Erythroblast (primary cell): ENCODE measurements around the gene DPH3.

Source experiments
- DNase-seq, 2 experiments: peaks; one replicate each; lab custom pipeline; 2025; lab: John Stamatoyannopoulos, UW
- GATA1 ChIP-seq: IDR thresholded peaks from 2 replicates; pipeline ENCODE4 v1.6.1; 2011; ENCODE audit warnings: low read depth, mild to moderate bottlenecking, control low read depth, low read length, moderate library complexity
- POLR2A ChIP-seq: IDR thresholded peaks from 2 replicates; pipeline ENCODE4 v1.6.1; 2011; ENCODE audit warnings: mild to moderate bottlenecking, low read length

The DPH3 gene

DNA sequence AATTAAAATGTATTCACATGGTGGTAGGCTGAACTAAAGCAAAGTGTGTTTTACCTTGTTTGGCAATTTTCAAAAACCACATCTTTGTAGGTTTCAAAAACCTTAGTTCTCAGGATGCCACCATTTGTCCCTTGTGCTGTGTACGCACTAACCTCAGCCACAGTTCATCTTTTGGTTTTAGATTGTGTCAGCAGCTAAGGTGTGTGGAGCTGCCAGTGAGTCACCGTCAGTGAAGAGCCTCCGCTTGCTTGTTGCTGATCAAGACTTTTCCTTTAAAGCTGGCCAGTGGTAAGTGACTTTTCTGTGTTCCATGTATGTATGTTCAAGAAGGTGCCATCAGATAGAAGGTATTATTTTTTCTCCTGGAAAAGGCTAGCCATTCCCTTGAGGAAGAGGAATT, 21.4 kb upstream of the DPH3 start:
- TF ChIP-seq POLR2A (no peak), GATA1 (no peak)
- DNase-seq: peak in 1 of 2 experiments; percentile 13

DNA sequence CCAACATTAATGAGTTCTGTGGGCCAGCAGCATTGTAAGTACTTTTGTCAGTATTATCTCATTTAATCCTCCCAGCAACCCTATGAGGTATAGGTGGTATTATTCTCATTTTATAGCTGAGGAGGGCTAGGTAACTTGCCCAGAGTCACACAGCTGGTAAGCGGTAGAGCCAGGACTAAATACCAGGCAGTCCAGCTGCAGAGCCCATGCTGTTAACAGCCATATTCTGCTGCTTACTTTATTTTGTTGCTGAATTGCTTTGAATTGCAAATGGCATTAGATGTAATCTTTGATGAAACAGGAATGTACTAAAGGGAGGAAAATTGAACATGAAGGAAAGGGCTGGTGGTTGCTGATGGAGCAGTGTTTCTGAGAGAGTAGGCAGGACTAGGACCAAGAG, 19.9 kb upstream of the DPH3 start:
- no peak for DNase-seq
- no peak for TF ChIP-seq GATA1
- no peak for TF ChIP-seq POLR2A

DNA sequence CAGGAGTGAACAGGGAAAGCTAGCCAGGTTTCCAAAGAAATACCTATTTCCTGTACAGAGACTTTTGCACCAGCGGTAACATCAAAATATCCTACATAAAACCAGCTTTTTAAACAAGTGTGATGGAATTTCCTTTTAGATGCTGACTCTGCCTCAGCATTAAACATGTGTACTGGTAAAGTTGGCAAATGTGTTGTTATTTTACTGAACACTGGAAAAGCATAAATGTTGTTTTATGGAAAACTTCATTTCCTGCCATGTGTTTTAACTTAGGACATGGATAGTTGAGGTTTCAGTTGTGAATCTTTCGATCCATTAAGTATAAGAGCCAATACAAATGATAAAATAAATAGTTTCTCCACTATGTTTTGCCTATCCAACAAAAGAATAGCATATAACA, 15.9 kb upstream of the DPH3 start:
- TF ChIP-seq GATA1 (no peak), POLR2A (no peak)
- no peak for DNase-seq

DNA sequence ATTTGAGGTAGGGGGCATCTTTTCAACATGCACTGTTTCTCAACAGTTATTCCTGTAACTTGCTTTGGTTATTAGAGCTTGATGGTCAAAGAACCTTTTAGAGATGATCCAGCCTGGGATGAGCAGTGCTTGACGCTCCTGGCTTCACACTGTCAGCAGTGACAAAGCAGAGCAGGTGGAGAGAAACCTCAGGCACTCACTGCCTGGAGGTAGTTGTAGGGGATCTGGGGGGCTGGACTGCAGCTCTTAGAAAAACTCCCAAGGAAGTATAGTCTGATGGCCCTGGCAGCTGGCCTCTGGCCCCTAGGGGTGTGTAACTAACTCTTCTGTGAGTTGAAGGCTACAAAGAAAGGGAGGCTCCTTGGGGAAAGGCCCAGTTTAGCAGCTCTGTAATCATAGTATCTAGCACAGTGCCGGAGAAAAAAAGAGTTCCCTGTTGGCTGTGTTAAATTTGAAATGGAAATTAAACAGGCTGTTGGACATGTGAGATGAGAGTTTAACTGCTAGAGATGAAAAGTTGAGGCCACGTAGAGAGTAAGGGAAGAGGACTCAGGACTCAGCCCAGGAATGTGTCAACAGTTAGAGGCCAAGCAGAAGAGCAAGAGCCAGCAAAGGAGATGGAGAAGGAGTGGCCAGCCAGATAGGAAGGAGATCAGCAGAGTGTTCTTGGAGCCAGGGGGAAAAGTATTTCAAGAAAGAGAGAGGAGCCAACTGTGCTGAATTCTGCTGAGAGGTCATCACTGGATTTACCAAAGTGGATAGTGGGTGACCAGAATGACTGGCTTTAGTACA, 14.5 kb upstream of the DPH3 start:
- no peak for DNase-seq
- TF ChIP-seq GATA1: no peak
- no peak for TF ChIP-seq POLR2A

- no peak for TF ChIP-seq GATA1
- no peak for TF ChIP-seq POLR2A
- DNase-seq: no peak
Measured at GRCh38 chr3:16277471-16277870, 12.7 kb upstream of the DPH3 start.

GRCh38 chr3:16273867-16274266, 9.1 kb upstream of the DPH3 start:
- no peak for DNase-seq
- no peak for TF ChIP-seq GATA1
- no peak for TF ChIP-seq POLR2A

GRCh38 chr3:16272588-16272987, 7.8 kb upstream of the DPH3 start:
- TF ChIP-seq POLR2A (no peak), GATA1 (no peak)
- no peak for DNase-seq

DNA sequence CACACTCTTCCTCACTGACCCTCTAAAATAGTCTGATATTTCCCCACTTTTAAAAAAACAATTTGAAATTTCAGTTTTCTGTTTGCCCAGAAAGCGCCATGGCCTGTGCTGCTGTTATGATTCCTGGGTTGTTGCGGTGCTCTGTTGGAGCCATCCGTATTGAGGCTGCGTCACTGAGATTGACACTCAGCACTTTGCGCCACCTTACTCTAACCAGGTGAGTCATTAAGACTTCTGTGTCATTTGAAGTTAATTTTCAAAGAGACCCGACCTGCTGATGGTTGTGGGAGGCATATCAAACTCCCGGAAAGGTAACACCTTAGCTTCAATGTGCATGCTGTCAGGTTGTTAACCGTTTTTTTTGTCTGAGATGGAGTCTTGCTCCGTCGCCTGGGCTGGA, 6.1 kb upstream of the DPH3 start:
- no peak for DNase-seq
- TF ChIP-seq GATA1 (no peak), POLR2A (no peak)

DNA sequence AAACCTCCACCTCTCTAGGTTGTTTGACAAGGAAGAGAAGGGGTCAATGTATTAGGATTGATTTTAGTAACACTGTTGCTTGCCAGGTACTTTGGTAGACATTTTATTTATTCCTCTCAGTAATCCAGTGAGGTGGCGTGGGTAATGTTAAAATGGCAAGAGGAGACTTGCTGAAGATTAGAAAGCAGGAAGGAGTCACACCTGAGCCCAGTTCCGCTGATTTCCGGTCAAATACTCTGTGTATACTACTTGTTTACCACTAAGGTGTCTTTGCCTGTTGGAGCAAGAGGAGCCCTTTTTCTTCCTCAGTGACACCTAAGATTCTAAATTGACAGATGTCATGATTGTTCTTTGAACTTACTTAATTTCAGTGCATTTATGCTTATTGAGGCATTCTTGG, 2.0 kb upstream of the DPH3 start:
- TF ChIP-seq GATA1: no peak
- TF ChIP-seq POLR2A: no peak
- DNase-seq: no peak

DNA sequence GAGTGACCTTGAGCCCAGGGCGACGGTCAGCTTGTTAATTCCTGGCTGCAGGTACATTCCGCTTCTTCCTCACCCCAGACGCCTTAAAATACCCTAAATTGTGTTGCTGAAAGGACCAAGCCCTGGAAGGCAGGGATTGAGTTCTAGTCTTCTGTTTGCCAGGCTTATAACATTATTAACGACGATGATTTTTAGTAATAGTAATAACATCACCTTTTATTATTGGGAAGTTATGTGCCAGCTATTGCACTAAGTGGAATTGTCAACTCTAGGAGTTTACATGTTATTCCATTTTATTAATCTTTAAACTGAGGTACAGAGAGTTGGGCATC, 678 bp upstream of the DPH3 start:
- TF ChIP-seq POLR2A: no peak
- no peak for TF ChIP-seq GATA1
- no peak for DNase-seq

GRCh38 chr3:16264174-16264707, 502 bp downstream of the DPH3 start:
- TF ChIP-seq POLR2A: no peak
- no peak for TF ChIP-seq GATA1
- no peak for DNase-seq

- TF ChIP-seq POLR2A (no peak), GATA1 (no peak)
- DNase-seq: no peak
Measured at GRCh38 chr3:16262174-16262573, 2.6 kb downstream of the DPH3 start.

GRCh38 chr3:16260046-16260445, 4.7 kb downstream of the DPH3 start:
- TF ChIP-seq GATA1: no peak
- TF ChIP-seq POLR2A: no peak
- no peak for DNase-seq

GRCh38 chr3:16258866-16259265, 5.9 kb downstream of the DPH3 start:
- DNase-seq: no peak
- TF ChIP-seq POLR2A: no peak

- DNase-seq: no peak
- TF ChIP-seq GATA1 (no peak), POLR2A (no peak)
Measured at GRCh38 chr3:16258177-16258576, 6.6 kb downstream of the DPH3 start.

GRCh38 chr3:16257309-16257708, 7.4 kb downstream of the DPH3 start:
- no peak for TF ChIP-seq POLR2A

More at GRCh38 chr3:16257309-16257708, 7.4 kb downstream of the DPH3 start:
- no peak for DNase-seq
